KBM-7 (cell line): Measurements from ENCODE around the gene CDH22.

Source experiments
- DNase-seq: peaks from one replicate; pipeline ENCODE4 v3.0.0-alpha.2; 2015
- in situ Hi-C: fragments of 300-500 bp; cut with MboI; formaldehyde crosslinking; loops from 2 replicates; pipeline ENCODE4 v1.14.3; 2020; ENCODE audit warnings: low sequenced_read_pairs, low pct_unique_long_range_greater_than_20kb, mixed read lengths

The CDH22 gene

GRCh38 chr20:46344488-46345162 lies 36.3 kb upstream of the CDH22 start:
- in situ Hi-C loops: no loop called here
- DNase-seq: no peak

GRCh38 chr20:46343975-46344357 lies 35.7 kb upstream of the CDH22 start:
- no peak for DNase-seq
- in situ Hi-C loops: no loop called here

GRCh38 chr20:46343348-46343974 lies 35.2 kb upstream of the CDH22 start:
- no peak for DNase-seq
- in situ Hi-C loops: no loop called here

- in situ Hi-C loops: no loop called here
- no peak for DNase-seq
Observed at GRCh38 chr20:46342451-46343347, 34.4 kb upstream of the CDH22 start.

- in situ Hi-C loops: no loop called here
- DNase-seq: no peak
Observed at GRCh38 chr20:46342010-46342378, 33.7 kb upstream of the CDH22 start.

GRCh38 chr20:46341074-46342009 lies 33.0 kb upstream of the CDH22 start:
- in situ Hi-C loops: no loop called here
- DNase-seq: no peak

GRCh38 chr20:46339037-46339436 lies 30.7 kb upstream of the CDH22 start:
- no peak for DNase-seq
- in situ Hi-C loops: no loop called here

GRCh38 chr20:46336735-46337134 lies 28.4 kb upstream of the CDH22 start:
- in situ Hi-C loops: no loop called here
- no peak for DNase-seq

GRCh38 chr20:46334303-46334904 lies 26.1 kb upstream of the CDH22 start:
- in situ Hi-C loops: no loop called here
- no peak for DNase-seq

- no peak for DNase-seq
- in situ Hi-C loops: no loop called here
Observed at GRCh38 chr20:46333161-46333991, 25.1 kb upstream of the CDH22 start.

- no peak for DNase-seq
- in situ Hi-C loops: no loop called here
Observed at GRCh38 chr20:46332373-46333160, 24.3 kb upstream of the CDH22 start.

- in situ Hi-C loops: no loop called here
- DNase-seq: no peak
Observed at GRCh38 chr20:46331611-46332361, 23.5 kb upstream of the CDH22 start.

- DNase-seq: no peak
- in situ Hi-C loops: no loop called here
Observed at GRCh38 chr20:46330831-46331371, 22.6 kb upstream of the CDH22 start.

- in situ Hi-C loops: no loop called here
- no peak for DNase-seq
Observed at GRCh38 chr20:46330072-46330763, 21.9 kb upstream of the CDH22 start.

- in situ Hi-C loops: no loop called here
Observed at GRCh38 chr20:46328200-46328882, 20.0 kb upstream of the CDH22 start.

More at GRCh38 chr20:46328200-46328882, 20.0 kb upstream of the CDH22 start:
- no peak for DNase-seq
